ENCODE results near the gene NDUFV1. TPM values are rescaled to one million over a fixed set of nuclear protein-coding genes. Genes with fewer than 3 reads are reported as not detected.
"Not testable (repeated sequence)": the region's sequence is repeated elsewhere in the genome, so short reads cannot be mapped to it uniquely, and the experiment has no call there.

The NDUFV1 gene
- total RNA-seq, 1 donor from 2014 or later: 161 TPM

GRCh38 chr11:67654225-67654624, 47.5 kb downstream of the NDUFV1 start:
- no peak for DNase-seq (ENCODE audit: low read depth in 2 of 2)

DNA sequence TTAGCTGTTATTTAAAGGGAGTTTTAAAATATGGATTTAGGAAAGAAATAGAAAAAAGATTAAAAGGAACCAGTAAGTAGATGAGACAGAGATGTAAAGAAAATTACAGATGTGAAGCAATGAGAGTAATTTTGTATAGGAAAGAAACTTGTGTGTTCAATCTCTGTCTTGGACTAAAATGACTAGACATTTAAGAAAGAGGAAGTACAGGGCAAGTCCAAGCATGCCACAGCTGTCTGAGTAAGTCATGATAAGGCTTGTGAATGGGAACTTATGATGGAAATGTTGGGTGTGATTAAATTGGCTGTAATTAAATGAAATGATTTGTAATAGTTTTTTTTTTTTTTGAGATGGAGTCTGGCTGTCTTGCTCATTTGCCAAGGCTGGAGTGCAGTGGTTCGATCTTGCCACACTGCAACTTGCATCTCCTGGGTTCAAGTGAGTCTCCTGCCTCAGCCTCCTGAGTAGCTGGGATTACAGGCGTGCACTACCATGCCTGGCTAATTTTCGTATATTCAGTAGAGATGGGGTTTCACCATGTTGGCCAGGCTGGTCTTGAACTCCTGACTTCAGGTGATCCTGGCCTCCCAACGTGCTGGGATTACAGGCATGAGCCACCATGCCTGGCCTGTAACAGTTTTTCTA, 49.7 kb downstream of the NDUFV1 start:
- no peak for DNase-seq (ENCODE audit: low read depth in 2 of 2)

DNA sequence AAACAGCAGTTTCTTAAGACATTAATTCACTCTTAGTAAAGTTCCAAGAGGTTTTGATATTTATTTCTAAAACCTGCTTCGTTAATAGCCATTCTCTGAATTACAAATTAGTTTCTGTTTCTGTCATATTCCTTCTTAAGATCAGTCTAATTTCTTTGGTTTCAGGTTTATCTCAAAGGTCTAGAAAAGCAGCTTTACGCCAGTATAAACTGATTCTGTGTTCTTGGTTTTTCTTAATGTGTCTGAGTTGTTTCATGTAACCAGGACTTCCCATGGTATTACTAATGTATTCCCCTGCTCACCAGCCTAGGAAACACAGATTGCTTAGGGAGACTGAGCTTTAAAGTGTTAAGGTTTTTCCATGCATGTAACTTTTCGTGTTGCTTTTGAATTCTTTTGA, 50.6 kb downstream of the NDUFV1 start:
- no peak for DNase-seq (ENCODE audit: low read depth in 2 of 2)

DNA sequence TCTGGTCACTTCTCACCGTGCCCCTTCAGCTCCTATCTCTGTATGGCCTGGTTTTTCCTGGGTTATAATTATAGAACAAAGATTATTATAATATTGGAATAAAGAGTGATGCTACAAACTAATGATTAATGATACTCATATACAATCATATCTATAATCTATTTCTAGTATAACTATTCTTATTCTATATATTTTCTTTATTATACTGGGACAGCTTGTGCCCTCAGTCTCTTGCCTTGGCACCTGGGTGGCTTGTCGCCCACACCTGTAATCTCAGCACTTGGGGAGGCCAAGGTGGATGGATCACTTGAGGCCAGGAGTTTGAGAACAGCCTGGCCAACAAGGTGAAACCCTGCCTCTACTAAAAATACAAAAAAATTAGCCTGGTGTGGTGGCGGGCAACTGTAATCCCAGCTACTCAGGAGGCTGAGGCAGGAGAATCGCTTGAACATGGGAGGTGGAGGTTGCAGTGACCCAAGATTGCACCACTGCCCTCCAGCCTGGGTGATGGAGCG, 53.0 kb downstream of the NDUFV1 start:
- DNase-seq (ENCODE audit: low read depth in 2 of 2): not testable (repeated sequence)

GRCh38 chr11:67660752-67661151, 54.0 kb downstream of the NDUFV1 start:
- not testable (repeated sequence) for DNase-seq (ENCODE audit: low read depth in 2 of 2)

Other genes starting within 250 kb of the NDUFV1 start
- 1.7 and 2.4 TPM in 2 replicates for gene CLCF1, start 233.3 kb upstream of the NDUFV1 start, total RNA-seq
- gene RAD9A, start 214.9 kb upstream of the NDUFV1 start, total RNA-seq: 3.6 and 5.3 TPM in 2 replicates
- gene PPP1CA, start 205.1 kb upstream of the NDUFV1 start, total RNA-seq: 234 and 250 TPM in 2 replicates
- gene TBC1D10C, start 202.9 kb upstream of the NDUFV1 start, total RNA-seq: 0.13 TPM in 2 replicates
- gene CARNS1, start 191.3 kb upstream of the NDUFV1 start, total RNA-seq: 0.13 and 0.26 TPM in 2 replicates
- 30.5 and 31.5 TPM in 2 replicates for gene RPS6KB2, start 178.4 kb upstream of the NDUFV1 start, total RNA-seq
- gene PTPRCAP, start 169.3 kb upstream of the NDUFV1 start, total RNA-seq: 0.51 TPM in 1 of 2 replicates, not detected in the other
- gene CORO1B, start 163.5 kb upstream of the NDUFV1 start, total RNA-seq: 117 and 144 TPM in 2 replicates
- not detected in 2 replicates for gene GPR152, start 154.2 kb upstream of the NDUFV1 start, total RNA-seq
- gene CABP4, start 151.6 kb upstream of the NDUFV1 start, total RNA-seq: 0.89 and 1.5 TPM in 2 replicates
- 11.9 and 35.1 TPM in 2 replicates for gene TMEM134, start 137.7 kb upstream of the NDUFV1 start, total RNA-seq
- gene AIP, start 123.9 kb upstream of the NDUFV1 start, total RNA-seq: 79.5 and 104 TPM in 2 replicates
- 6.3 and 7.3 TPM in 2 replicates for gene PITPNM1, start 101.6 kb upstream of the NDUFV1 start, total RNA-seq
- 15.3 and 18.7 TPM in 2 replicates for gene CDK2AP2, start 98.8 kb upstream of the NDUFV1 start, total RNA-seq
- gene CABP2, start 83.5 kb upstream of the NDUFV1 start, total RNA-seq: not detected in 2 replicates
- gene GSTP1, start 23.1 kb upstream of the NDUFV1 start, total RNA-seq: 721 and 972 TPM in 2 replicates
- gene NUDT8, start 23.0 kb downstream of the NDUFV1 start, total RNA-seq: 6.8 and 15.5 TPM in 2 replicates
- gene TBX10, start 32.8 kb downstream of the NDUFV1 start, total RNA-seq: not detected in 2 replicates
- gene ACY3, start 43.8 kb downstream of the NDUFV1 start, total RNA-seq: not detected in 2 replicates
- not detected in 2 replicates for gene ALDH3B2, start 67.7 kb downstream of the NDUFV1 start, total RNA-seq